ENCODE measurements around the gene CLCN4.

Gene CLCN4

DNA sequence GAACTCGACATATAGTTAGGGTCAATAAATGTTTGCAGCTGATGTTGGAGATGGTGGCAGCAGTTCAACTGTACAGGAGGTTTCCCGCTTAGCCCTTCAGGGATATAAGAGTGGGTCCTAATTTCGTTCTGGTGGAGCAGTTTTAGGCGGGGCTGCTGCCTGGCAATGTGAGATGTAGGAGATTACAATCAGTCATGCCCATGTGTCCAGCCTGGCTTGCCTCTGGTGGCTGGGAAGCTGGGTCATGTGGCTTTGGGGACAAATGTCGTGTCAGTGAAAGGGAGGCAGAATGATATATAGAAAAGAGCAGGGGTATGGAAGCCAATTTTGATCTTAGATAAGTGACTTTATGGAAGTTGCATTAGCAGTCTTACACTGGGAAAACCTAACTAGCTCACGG, 129.4 kb downstream of the CLCN4 start:
- H3K9me3 Mint-ChIP-seq: peaks cover 38% of the 10 kb centered on the region
- no peaks in the 10 kb centered on the region for H3K4me1 Mint-ChIP-seq
- no peak overlapping the region for H3K4me3 Mint-ChIP-seq
- no peaks in the 10 kb centered on the region for H3K36me3 Mint-ChIP-seq (ENCODE audit: low read depth)
- no peak for DNase-seq
- no peak overlapping the region for H3K27ac Mint-ChIP-seq
- TF ChIP-seq, protein P1, sequence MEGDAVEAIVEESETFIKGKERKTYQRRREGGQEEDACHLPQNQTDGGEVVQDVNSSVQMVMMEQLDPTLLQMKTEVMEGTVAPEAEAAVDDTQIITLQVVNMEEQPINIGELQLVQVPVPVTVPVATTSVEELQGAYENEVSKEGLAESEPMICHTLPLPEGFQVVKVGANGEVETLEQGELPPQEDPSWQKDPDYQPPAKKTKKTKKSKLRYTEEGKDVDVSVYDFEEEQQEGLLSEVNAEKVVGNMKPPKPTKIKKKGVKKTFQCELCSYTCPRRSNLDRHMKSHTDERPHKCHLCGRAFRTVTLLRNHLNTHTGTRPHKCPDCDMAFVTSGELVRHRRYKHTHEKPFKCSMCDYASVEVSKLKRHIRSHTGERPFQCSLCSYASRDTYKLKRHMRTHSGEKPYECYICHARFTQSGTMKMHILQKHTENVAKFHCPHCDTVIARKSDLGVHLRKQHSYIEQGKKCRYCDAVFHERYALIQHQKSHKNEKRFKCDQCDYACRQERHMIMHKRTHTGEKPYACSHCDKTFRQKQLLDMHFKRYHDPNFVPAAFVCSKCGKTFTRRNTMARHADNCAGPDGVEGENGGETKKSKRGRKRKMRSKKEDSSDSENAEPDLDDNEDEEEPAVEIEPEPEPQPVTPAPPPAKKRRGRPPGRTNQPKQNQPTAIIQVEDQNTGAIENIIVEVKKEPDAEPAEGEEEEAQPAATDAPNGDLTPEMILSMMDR (IDR thresholded peaks at IDR 0.05): no peak
- peaks cover 8% of the 10 kb centered on the region for H3K27me3 Mint-ChIP-seq (ENCODE audit: low read depth, poor library complexity)

Data from nephron progenitor cell (in vitro differentiated cells).